Measurements from ENCODE around the gene GCNT3. TPM values are rescaled to one million over a fixed set of nuclear protein-coding genes. Genes with fewer than 3 reads are reported as not detected.
"Not testable (repeated sequence)": the region's sequence is repeated elsewhere in the genome, so short reads cannot be mapped to it uniquely, and the experiment has no call there.

GCNT3 gene
- total RNA-seq, 4 donors from 2014 or later = 2.3 TPM; not detected in 3

- no peak for ATAC-seq
- Histone ChIP-seq H3K36me3 (peaks cover 0 to 52% of the 10 kb centered on the region in 2 donors), H3K4me1 (no peaks in the 10 kb centered on the region), H3K4me3 (no peak overlapping the region), H3K27ac (no peak overlapping the region), H3K27me3 (no peaks in the 10 kb centered on the region), H3K9me3 (no peaks in the 10 kb centered on the region)
- no peak for TF ChIP-seq CTCF (IDR thresholded peaks at IDR 0.05)
- no peak for TF ChIP-seq POLR2AphosphoS5 (IDR thresholded peaks at IDR 0.05)
- no peak for TF ChIP-seq EP300 (IDR thresholded peaks at IDR 0.05)
- TF ChIP-seq POLR2A (IDR thresholded peaks at IDR 0.05) = no peak
- 76 to 77% methylated on average over 2 to 3 of the region's 3 CpGs for WGBS, 2 donors (ENCODE audit: low coverage in 1 of 2)
Measured at GRCh38 chr15:59636184-59636583, 24.6 kb downstream of the GCNT3 start.

GRCh38 chr15:59637507-59637906 lies 25.9 kb downstream of the GCNT3 start:
- not testable (repeated sequence) for H3K27ac ChIP-seq, H3K27me3 ChIP-seq, ATAC-seq, H3K4me1 ChIP-seq, H3K9me3 ChIP-seq, H3K4me3 ChIP-seq
- peaks cover 0 to 61% of the 10 kb centered on the region in 2 donors for H3K36me3 ChIP-seq
- WGBS, 2 donors (ENCODE audit: low coverage in 1 of 2) = 50 to 94% methylated on average over 1 to 2 of the region's 2 CpGs

- 75 to 85% methylated on average over 2 of the region's 2 CpGs for WGBS, 2 donors (ENCODE audit: low coverage in 1 of 2)
- ATAC-seq = no peak
- no peak overlapping the region for H3K27ac ChIP-seq
- peaks cover 0 to 80% of the 10 kb centered on the region in 2 donors for H3K36me3 ChIP-seq
- TF ChIP-seq CTCF (IDR thresholded peaks at IDR 0.05) (no peak), POLR2A (IDR thresholded peaks at IDR 0.05) (no peak), POLR2AphosphoS5 (IDR thresholded peaks at IDR 0.05) (no peak), EP300 (IDR thresholded peaks at IDR 0.05) (no peak)
- no peaks in the 10 kb centered on the region for H3K4me1 ChIP-seq
- no peak overlapping the region for H3K4me3 ChIP-seq
- no peaks in the 10 kb centered on the region for H3K9me3 ChIP-seq
- H3K27me3 ChIP-seq = no peaks in the 10 kb centered on the region
Measured at GRCh38 chr15:59642351-59642750, 30.8 kb downstream of the GCNT3 start.

- no peak overlapping the region for H3K27ac ChIP-seq
- no peak for TF ChIP-seq POLR2AphosphoS5 (IDR thresholded peaks at IDR 0.05)
- no peak for TF ChIP-seq POLR2A (IDR thresholded peaks at IDR 0.05)
- no peak for TF ChIP-seq CTCF (IDR thresholded peaks at IDR 0.05)
- no peak for TF ChIP-seq EP300 (IDR thresholded peaks at IDR 0.05)
- ATAC-seq = no peak
- H3K36me3 ChIP-seq = peaks cover 0 to 78% of the 10 kb centered on the region in 2 donors
- 85 to 100% methylated on average over 3 to 4 of the region's 4 CpGs for WGBS, 2 donors (ENCODE audit: low coverage in 1 of 2)
- no peaks in the 10 kb centered on the region for H3K4me1 ChIP-seq
- H3K27me3 ChIP-seq = no peaks in the 10 kb centered on the region
- H3K4me3 ChIP-seq = no peak overlapping the region
- H3K9me3 ChIP-seq = no peaks in the 10 kb centered on the region
Measured at GRCh38 chr15:59644756-59645155, 33.2 kb downstream of the GCNT3 start.

- H3K4me3 ChIP-seq, ATAC-seq, H3K9me3 ChIP-seq, H3K27me3 ChIP-seq, H3K4me1 ChIP-seq, H3K27ac ChIP-seq: not testable (repeated sequence)
- WGBS, 2 donors (ENCODE audit: low coverage in 1 of 2) = 83 to 93% methylated on average over 4 to 5 of the region's 9 CpGs
- peaks cover 0 to 79% of the 10 kb centered on the region in 2 donors for H3K36me3 ChIP-seq
Measured at GRCh38 chr15:59645812-59646211, 34.2 kb downstream of the GCNT3 start.

GRCh38 chr15:59646277-59646676 lies 34.7 kb downstream of the GCNT3 start:
- Histone ChIP-seq H3K36me3 (peaks cover 0 to 79% of the 10 kb centered on the region in 2 donors), H3K27me3 (no peaks in the 10 kb centered on the region), H3K4me3 (no peak overlapping the region), H3K9me3 (no peaks in the 10 kb centered on the region), H3K27ac (no peak overlapping the region), H3K4me1 (no peaks in the 10 kb centered on the region)
- WGBS, 2 donors (ENCODE audit: low coverage in 1 of 2) = 100% methylated on average over 1 of the region's 1 CpG; no CpG with 5 or more reads in 1 of the 2 donors
- no peak for ATAC-seq
- TF ChIP-seq CTCF (IDR thresholded peaks at IDR 0.05) (no peak), EP300 (IDR thresholded peaks at IDR 0.05) (no peak), POLR2AphosphoS5 (IDR thresholded peaks at IDR 0.05) (no peak), POLR2A (IDR thresholded peaks at IDR 0.05) (no peak)

Data from gastroesophageal sphincter (tissue), 4 donors.